Stimulated activated CD8-positive, alpha-beta memory T cell treated with anti-CD3 and anti-CD28 coated beads, Interleukin-7, amount 100 ng/mL, for 48 hours (primary cell): ENCODE results near the gene NTN3.
"Not testable (repeated sequence)": the region's sequence is repeated elsewhere in the genome, so short reads cannot be mapped to it uniquely, and the experiment has no call there.

Source experiments
- DNase-seq, 2 donors: peaks; one replicate each; pipeline ENCODE4 v3.0.0-alpha.2; 2020; ENCODE audit warnings: low read depth in 1 of 2; ENCODE audit errors: extremely low read depth in 1 of 2

Gene NTN3

GRCh38 chr16:2471016-2471652 is at the start of gene NTN3:
Gene NTN3, plus strand, starts transcription at chr16:2471297. Its CDS starts 405 bp downstream, at chr16:2471702.
- DNase-seq = no peak

- no peak for DNase-seq
These were observed 48.8 kb upstream of the NTN3 start for GRCh38 chr16:2422123-2422867.

- DNase-seq = no peak
These were observed 46.8 kb upstream of the NTN3 start for GRCh38 chr16:2424061-2425007.

GRCh38 chr16:2425008-2425518 is 46.0 kb upstream of the NTN3 start:
- no peak for DNase-seq

- no peak for DNase-seq
These were observed 45.2 kb upstream of the NTN3 start for GRCh38 chr16:2425825-2426430.

- DNase-seq = no peak
These were observed 44.1 kb upstream of the NTN3 start for GRCh38 chr16:2426941-2427361.

- DNase-seq = no peak
These were observed 43.6 kb upstream of the NTN3 start for GRCh38 chr16:2427526-2427925.

GRCh38 chr16:2428051-2428783 is 42.9 kb upstream of the NTN3 start:
- no peak for DNase-seq

- no peak for DNase-seq
These were observed 42.4 kb upstream of the NTN3 start for GRCh38 chr16:2428784-2429033.

GRCh38 chr16:2429034-2429770 is 41.9 kb upstream of the NTN3 start, which contains the start of gene CCNF:
Gene CCNF, plus strand, starts transcription at chr16:2429447. Its CDS starts 35 bp downstream, at chr16:2429482.
- peak; percentile 93 to 97 for DNase-seq

- no peak for DNase-seq
These were observed 41.1 kb upstream of the NTN3 start for GRCh38 chr16:2429771-2430663.

- no peak for DNase-seq
These were observed 38.8 kb upstream of the NTN3 start for GRCh38 chr16:2432286-2432685.

GRCh38 chr16:2432801-2433505 is 38.1 kb upstream of the NTN3 start:
- DNase-seq = no peak

- DNase-seq = not testable (repeated sequence)
These were observed 35.9 kb upstream of the NTN3 start for GRCh38 chr16:2435236-2435635.

GRCh38 chr16:2436110-2436509 is 35.0 kb upstream of the NTN3 start:
- no peak for DNase-seq

GRCh38 chr16:2437032-2437790 is 33.9 kb upstream of the NTN3 start:
- DNase-seq = no peak

- DNase-seq = no peak
These were observed 33.0 kb upstream of the NTN3 start for GRCh38 chr16:2438121-2438520.
